HG03354 (cell line): Measurements from ENCODE around the gene SVOPL.
"Not testable (repeated sequence)": the region's sequence is repeated elsewhere in the genome, so short reads cannot be mapped to it uniquely, and the experiment has no call there.

Experiments used
- ATAC-seq: cut with Tn5 transposase; IDR thresholded peaks from one replicate; pipeline ENCODE4 v1.9.1; 2021; ENCODE audit warnings: mild to moderate bottlenecking; ENCODE audit not compliant: unreplicated experiment, poor library complexity, severe bottlenecking

SVOPL gene, protein sequence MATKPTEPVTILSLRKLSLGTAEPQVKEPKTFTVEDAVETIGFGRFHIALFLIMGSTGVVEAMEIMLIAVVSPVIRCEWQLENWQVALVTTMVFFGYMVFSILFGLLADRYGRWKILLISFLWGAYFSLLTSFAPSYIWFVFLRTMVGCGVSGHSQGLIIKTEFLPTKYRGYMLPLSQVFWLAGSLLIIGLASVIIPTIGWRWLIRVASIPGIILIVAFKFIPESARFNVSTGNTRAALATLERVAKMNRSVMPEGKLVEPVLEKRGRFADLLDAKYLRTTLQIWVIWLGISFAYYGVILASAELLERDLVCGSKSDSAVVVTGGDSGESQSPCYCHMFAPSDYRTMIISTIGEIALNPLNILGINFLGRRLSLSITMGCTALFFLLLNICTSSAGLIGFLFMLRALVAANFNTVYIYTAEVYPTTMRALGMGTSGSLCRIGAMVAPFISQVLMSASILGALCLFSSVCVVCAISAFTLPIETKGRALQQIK

DNA sequence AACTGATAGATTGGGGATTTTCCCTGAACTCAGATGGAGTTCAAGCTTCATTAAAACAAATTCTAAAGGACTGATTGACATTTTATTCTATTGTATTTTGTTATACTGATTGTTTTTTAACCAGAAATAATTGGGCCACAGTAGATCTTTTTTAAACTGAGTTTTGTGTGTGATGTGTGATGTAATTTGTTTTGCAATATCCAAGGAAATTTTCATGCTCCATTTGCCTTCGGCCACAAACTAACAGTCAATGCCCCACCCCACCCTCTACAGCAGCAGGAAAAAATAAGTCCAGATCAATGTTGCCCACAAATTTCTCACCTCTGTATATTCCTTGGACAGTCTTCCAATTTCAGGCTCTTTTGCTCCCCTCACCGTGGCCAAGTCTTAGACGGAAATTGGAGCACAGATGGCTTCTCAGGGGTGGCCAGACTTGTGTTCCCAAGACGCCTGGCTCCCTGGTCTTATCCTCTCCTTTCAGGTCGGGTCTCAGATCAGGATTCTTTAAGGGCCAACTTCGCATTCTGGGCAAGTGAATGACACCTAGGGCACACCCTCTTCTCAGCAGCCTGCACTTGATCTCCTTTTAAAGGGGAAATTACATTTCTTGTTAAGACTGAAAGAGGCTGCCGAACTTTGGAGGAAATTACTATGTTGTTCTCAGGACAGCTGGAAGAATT lies at the start of gene SVOPL:
Gene SVOPL (minus strand): TSS at position 506 of the 680 bp plus-strand sequence. CDS start 22,317 bp downstream, outside the sequence.
- ATAC-seq, result no peak

DNA sequence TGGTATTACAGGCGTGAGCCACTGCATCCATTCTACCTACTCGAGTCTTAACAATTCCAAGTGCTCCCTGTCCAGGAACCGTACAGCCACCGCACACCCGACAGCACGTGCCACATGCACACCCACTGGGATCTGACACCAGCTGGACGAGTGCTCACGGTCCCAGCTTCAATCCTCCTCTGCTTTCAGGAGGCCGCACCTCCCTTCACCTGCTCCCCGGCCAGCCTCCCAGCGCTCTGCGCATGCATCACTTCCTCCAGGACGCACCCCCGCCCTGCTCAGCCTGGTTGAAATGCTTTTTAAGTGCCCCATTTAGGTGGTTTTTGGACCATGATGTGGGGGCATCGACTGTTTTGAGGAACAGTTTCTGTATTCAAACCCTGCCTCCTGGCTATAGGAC lies 49.3 kb upstream of the SVOPL start:
- no peak for ATAC-seq

DNA sequence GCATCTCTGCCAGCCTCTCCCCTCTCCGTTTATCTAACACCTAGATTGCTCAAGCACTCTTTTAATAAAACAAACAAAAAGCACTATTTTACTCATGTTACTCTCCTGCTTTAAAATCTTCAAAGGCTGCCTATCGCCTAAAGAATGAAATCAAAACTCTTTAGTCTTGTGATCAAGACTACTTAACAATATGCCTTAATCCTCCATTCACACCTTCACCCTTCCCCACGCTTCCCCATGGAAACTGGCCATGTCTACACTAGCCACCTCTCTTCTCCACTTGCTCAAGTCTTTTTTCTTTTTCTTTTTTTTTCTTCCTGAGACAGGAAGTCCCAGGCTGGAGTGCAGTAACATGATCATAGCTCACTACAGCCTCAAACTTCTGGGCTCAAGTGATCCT lies 48.8 kb upstream of the SVOPL start:
- no peak for ATAC-seq

DNA sequence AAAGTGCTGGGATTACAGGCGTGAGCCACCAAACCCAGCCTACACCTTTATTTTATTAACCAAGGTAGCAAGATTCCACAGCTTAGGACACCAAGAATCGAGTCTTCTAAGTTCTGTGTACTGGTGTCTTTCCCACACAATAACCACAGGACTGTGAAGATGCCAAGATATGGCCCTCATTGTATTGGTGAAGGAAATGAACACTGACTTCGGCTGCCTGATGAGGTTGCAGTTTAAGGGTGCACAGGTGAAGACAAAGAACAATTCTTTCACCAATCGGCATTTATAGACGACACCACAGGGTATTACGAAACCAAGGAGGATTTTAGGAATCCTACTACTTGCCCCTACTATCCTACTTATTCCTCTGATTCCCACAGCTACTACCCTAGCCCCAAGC lies 47.5 kb upstream of the SVOPL start:
- no peak for ATAC-seq

DNA sequence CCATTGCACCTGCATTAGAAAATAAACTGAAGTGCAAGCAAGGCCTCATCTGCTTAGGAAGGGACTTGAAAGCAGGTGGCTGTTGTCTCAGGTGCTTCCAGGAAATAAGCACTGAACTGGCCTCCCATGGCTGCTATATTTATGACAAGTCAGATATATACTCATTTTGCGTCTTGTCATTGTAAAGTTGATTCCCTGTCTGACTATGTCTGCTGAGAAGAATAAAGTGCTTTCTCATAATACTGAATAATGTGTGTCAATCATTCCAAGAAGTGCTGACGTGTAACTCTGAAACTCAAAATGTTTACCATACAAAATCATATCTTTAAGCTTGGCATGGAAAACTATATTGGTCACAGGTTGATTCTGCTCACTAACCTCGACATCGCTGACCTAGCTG lies 44.9 kb upstream of the SVOPL start:
- ATAC-seq, result no peak

DNA sequence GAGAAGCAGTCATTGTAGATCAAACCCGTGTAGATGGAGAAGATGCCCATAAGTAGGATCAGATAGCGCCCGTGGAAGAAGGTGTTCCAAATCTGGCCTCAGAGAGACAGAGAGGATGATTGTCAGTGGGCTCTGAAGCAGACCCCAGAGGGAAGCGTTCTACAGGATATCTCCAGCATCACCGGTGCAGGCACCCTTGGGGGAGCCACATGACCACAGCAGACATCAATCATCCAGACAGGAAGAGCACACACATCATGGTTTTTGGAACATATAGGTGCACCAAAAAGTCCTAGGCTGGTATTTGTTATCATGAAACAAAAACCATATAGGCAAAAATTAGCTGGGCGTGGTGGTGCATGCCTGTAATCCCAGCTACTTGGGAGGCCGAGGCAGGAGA lies 44.0 kb upstream of the SVOPL start:
- ATAC-seq, result no peak

DNA sequence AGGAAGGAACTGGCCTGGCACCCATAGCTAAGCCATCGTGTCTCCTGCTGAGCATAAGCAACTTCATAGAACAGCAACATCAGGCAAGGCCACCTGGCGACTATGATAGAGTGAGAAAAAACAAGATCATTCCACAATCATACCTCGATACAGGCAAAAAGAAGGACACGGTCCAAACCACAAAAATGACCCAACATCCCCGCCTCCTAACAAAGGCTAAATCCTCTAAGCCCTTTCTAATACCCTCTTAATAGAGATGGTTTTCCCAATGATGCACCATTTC lies 40.2 kb upstream of the SVOPL start:
- ATAC-seq, result no peak

DNA sequence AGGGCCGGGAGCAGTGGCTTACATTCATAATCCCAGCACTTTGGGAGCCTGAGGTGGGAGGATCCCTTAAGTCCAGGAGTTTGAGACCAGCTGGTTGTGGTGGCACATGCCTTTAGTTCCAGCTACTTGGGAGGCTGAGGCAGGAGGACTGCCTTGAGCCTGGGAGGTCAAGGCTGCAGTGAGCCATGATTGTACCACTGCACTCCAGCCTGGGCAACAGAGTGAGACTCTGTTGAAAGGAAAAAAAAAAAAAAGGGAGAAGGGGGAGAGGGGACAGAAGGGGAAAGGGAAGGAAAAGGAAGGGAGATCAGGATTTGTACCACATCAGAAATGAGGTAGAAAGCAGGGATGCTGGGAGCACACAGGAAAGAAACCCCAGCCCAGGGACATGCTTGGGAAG lies 38.7 kb upstream of the SVOPL start:
- ATAC-seq, result no peak

DNA sequence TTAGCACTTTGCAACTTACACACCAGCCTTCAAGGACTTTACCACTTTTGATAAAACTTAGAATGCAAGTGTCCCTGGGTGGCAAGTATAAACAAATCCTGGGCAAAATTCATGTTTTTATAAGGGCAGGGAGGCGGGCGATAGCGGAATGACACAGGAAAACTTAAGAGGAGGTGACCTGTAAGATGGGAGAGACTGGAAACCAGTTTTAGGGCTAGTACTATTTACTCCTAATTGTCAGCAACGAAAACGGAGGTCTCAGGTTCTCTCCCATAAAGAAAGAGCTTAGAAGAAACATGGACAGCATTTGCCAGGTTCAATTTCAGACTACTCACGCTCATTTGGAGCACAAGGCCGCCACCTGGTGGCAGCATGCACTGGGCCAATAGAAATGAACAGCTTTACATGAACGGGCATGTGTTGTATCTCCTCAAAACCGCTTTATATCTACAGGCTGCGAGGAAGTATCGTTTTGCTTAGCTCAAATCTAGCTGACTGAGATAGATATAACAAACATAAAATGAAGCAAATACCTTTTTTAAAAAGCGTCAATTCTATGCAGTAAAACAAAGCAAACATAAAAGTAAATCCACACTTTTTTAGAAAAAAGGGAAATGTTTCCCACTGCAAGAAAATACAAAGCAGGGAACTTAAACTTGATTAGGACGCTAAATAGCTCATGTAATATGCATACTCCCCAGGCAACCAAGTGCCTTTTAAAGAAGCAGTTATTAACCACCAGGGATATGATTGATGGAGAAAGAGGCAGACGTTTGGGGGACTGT lies 37.6 kb upstream of the SVOPL start:
- peak; percentile 90 for ATAC-seq

DNA sequence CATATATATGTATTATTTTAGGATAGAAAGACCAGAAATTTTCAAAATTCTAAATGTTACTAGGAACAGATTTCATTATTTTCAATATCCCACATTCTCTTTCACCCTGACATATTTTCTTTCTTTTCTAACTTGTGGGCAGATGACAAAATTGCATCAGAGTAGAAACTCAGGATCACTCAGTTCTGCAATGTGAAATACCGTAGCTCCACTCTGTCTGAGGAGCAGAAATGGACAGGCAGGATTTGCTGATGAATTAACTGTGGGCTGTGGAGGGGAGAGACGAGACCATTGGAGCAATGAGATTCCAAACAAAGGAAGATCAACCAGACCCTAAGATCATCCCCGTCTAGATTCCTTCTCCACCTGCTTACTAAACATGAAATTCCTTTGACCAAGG lies 37.0 kb upstream of the SVOPL start:
- ATAC-seq, result no peak

DNA sequence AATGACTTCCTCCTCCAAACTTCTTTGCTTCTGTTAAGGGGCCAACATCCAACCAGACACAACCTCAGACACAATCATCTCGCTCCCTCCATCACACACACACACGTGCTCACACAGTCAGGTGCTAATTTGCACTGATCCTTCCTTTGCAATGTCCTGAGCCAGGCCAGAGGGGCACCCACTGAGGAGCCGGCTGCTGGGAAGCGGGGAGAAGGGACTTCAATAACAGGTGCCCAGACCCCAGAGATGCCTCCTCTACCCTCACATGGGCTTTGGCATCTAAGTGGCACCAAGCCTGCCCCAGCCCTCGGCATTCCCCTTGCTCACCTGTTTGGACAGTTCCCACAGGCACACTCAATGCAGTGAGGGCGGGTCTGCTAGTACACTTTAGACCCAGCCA lies 34.2 kb upstream of the SVOPL start:
- no peak for ATAC-seq

DNA sequence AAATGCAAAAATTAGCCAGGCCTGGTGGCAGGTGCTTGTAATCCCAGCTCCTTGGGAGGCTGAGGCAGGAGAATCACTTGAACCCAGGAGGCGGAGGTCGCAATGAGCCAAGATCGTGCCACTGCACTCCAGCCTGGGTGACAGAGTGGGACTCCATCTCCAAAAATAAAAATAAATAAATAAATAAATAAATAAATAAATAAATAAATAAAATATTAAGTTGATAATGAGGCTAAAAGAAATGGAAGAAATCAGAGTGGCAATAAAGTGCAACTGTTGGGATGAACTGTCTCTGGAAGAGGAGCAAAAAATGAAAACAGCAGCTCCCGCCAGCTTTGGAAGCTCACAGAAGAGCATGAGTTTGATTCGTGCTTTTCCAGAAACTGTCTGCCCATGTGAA lies 30.6 kb upstream of the SVOPL start:
- not testable (repeated sequence) for ATAC-seq

DNA sequence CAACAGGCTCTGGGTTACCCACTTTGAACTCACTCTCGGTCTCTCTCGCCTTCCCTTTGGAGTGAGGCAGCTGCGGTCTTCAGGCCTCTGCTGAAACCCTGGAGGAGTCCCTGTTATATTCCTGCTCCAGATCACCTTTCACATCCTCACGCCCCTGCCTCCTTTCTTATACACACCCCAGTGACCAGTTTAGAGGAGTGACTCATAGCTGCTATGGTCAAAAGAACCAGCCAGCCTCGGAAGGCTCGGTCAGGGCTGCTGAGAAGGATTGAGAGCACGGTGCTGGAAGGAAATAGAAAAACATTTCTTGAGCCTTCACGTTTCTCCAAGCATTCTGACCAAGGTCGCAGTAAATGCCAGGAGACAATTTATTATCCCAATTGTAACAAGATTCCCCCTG lies 28.3 kb upstream of the SVOPL start:
- no peak for ATAC-seq

DNA sequence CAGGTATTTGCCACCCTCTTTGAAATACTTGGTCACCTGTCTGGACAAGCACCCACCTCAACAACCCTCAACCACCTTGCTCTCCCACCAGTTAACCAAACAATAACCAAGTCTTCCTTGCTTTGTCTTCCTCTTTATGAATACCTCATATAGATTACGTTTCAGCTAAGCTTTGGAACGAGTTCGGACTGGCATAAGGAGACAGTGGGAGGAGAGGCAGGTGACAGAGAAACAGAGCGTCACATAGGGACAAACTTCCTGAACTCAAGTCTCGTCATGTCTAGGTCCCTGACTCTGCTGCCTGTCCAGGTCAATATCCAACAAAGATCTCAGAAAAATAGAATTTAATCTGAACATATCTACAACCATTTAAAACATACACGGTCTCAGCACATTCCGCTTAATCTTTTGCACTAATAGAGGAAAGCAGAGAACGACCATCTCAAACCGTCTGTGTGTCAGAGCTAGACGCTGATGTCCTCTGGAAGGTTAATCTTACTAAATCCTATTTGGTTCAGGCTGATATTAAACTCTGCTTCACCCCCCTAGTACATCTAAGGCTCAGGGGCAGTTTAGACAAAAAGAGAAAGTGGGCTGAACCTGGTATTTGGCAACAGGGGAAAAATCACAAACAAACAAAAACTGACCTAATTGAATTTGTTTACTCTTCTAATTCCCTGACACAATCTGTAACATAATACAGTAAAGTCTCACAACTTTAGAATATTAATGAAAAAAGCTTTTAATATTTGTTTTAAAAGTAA lies 26.4 kb upstream of the SVOPL start:
- ATAC-seq, result no peak

DNA sequence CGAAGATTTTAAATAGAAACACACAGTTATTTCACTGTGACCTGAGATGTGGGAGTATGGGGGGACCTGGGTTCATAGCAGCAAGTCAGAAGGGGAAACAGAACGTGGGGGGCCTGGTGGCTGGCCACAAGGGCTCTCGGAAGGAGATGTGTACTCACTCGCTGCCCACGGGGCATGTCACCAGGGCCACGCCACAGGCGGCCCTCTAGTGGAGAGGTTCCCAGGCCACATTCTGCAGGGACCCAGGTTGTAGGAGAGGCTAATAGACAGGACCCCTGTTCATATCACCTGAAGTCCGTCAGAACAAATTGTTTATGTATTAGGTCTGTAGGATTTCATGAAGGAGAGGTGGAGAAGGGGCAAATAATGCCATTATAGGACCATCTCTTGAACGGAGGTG lies 25.1 kb upstream of the SVOPL start:
- ATAC-seq, result no peak

DNA sequence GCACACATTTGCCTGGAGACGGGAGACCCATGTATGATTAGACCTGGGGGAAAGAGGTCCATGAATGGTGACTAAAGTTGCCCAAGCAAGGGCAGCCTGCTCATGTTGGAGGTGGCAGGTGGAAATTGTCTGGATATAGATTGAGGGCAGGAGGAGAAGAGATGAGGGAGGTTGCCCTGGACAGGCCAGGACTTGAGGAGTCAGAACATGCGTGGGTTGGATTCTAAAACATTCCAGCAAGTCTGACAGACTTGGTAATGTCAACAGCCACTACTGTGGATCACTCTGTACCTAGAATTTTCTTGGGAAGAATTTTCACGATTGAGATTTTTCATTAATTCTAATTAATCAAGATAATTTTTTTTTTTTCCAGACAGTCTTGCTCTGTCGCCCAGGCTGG lies 19.1 kb upstream of the SVOPL start:
- ATAC-seq, result no peak

DNA sequence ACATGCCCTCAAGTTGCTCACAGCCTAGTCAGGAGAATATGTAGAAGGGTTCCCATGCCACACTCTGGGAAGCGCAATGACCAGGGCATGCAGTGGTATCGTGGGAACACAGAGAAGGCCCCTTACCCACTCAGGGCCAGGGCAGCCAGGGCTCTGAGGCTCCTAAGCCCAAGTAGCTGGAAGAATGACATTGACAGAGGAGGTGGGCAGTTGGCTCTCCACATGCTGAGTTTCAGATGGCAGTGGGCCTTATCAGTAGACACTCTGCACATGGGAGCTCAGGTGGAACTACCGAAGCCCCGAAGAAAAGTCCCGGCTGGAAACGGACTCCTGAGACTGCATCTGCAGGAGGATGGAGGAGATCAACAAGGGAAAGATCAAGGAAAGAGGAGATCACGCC lies 15.7 kb upstream of the SVOPL start:
- ATAC-seq, result no peak

DNA sequence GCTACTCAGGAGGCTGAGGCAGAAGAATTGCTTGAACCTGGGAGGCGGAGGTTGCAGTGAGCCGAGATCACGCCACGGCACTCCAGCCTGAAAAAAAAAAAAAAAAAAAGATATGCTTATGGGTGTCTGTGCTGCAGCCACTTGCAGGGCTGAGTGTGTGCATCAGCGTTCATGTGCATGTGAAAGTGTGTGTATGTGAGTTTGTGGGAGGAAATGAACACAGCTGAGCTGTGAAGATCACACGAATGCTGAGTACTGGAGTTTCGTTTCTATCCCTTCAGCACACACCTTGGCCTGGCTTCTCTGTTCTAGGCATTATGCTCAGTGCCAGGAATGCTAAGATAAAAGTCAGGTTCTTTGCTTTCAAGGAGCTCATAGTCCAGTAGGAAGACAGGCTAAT lies 12.0 kb upstream of the SVOPL start:
- no peak for ATAC-seq

DNA sequence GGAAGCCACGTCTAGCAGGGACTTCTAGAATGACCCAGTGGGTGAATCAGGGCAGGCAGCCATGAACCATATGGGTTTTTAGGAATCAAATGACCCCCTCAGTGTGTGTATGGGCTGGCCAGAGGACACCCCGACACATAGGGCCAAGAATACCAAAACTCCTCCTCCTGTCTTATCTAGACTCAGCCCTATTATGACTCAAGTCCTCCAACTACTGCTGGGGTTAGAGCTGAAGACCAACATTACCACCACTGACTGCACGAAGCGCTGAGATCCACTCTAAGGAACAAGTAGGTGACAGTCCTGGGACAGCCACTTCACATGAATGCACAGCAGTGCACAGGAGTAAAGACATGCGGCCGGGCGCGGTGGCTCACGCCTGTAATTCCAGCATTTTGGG lies 11.5 kb upstream of the SVOPL start:
- ATAC-seq, result no peak
